HEK293 (cell line): ENCODE results near the gene LRRC27.
A peak's percentile ranks its signal among the peaks of the same experiment; 100 is the strongest.

ENCODE experiments used
- CTCF ChIA-PET: fragments of 350-600 bp; formaldehyde crosslinking; extraction: SDS; loops from one replicate; lab custom pipeline; 2021; ENCODE audit warnings: antibody characterized with exemption; lab: Yijun Ruan, JAX
- POLR2A ChIA-PET: fragments of 300-600 bp; formaldehyde crosslinking; extraction: SDS; loops from one replicate; lab custom pipeline; 2020; ENCODE audit warnings: antibody characterized with exemption, inconsistent platforms; lab: Yijun Ruan, JAX
- H3K27ac ChIP-seq: fragments of 200-500 bp; sonication (Bioruptor generic); 2 replicates; pipeline ENCODE4 v1.5.1; 2014; ENCODE audit warnings: low read depth, low read length, control low read depth, inconsistent platforms; ENCODE audit errors: extremely low read depth
- H3K36me3 ChIP-seq, 2 experiments: fragments of 200-500 bp in 1 of 2; sonication (Bioruptor generic) in 1 of 2; 1 replicate in 1 of 2; 2 replicates in 1 of 2; pipeline ENCODE4 v1.5.1; 2014 to 2017; ENCODE audit warnings: inconsistent platforms in 2 of 2, low read length in 2 of 2; ENCODE audit not compliant: control insufficient read depth in 2 of 2, insufficient read depth in 1 of 2
- H3K4me1 ChIP-seq: fragments of 200-500 bp; sonication (Bioruptor generic); 2 replicates; pipeline ENCODE4 v1.5.1; 2014; ENCODE audit warnings: mild to moderate bottlenecking, low read length, inconsistent platforms; ENCODE audit not compliant: control insufficient read depth, insufficient read depth
- H3K4me3 ChIP-seq: 2 replicates; pipeline ENCODE4 v1.5.1; 2011; ENCODE audit warnings: low read depth, mild to moderate bottlenecking, control low read depth, low read length, moderate library complexity
- H3K9me3 ChIP-seq: fragments of 200-500 bp; sonication (Bioruptor generic); 2 replicates; pipeline ENCODE4 v1.5.1; 2014; ENCODE audit warnings: low read depth, low read length, inconsistent platforms; ENCODE audit not compliant: control insufficient read depth, insufficient read depth
- GLIS1 ChIP-seq: fragments of 450-650 bp; formaldehyde crosslinking; IDR thresholded peaks from 2 replicates; pipeline ENCODE4 v1.5.1; 2016; ENCODE audit warnings: missing biosample characterization, missing genetic modification characterization
- SETDB1 ChIP-seq: IDR thresholded peaks from one replicate; pipeline ENCODE4 v1.6.1; 2017; ENCODE audit warnings: mild to moderate bottlenecking, low read length, moderate library complexity, mixed read lengths; ENCODE audit not compliant: insufficient read length
- YY2 ChIP-seq: fragments of 450-650 bp; formaldehyde crosslinking; IDR thresholded peaks from 2 replicates; pipeline ENCODE4 v1.5.1; 2016; ENCODE audit warnings: missing biosample characterization, missing genetic modification characterization
- ZBTB20 ChIP-seq: fragments of 450-650 bp; formaldehyde crosslinking; IDR thresholded peaks from 2 replicates; pipeline ENCODE4 v1.5.1; 2016; ENCODE audit warnings: missing biosample characterization, missing genetic modification characterization
- ZBTB6 ChIP-seq: fragments of 450-650 bp; formaldehyde crosslinking; IDR thresholded peaks from 2 replicates; pipeline ENCODE4 v1.5.1; 2017; ENCODE audit warnings: missing biosample characterization, missing genetic modification characterization
- ZBTB7A ChIP-seq: fragments of 450-650 bp; formaldehyde crosslinking; IDR thresholded peaks from 2 replicates; pipeline ENCODE4 v1.5.1; 2016; ENCODE audit warnings: low read depth, missing biosample characterization, missing genetic modification characterization
- ZNF239 ChIP-seq: fragments of 450-650 bp; formaldehyde crosslinking; IDR thresholded peaks from 2 replicates; pipeline ENCODE4 v1.5.1; 2016; ENCODE audit warnings: missing biosample characterization, missing genetic modification characterization
- ZNF501 ChIP-seq: fragments of 450-650 bp; formaldehyde crosslinking; IDR thresholded peaks from 2 replicates; pipeline ENCODE4 v1.5.1; 2016; ENCODE audit warnings: missing biosample characterization, missing genetic modification characterization
- ZNF513 ChIP-seq: fragments of 450-650 bp; IDR thresholded peaks from 2 replicates; pipeline ENCODE4 v1.5.1; 2018; ENCODE audit warnings: missing biosample characterization, missing genetic modification characterization
- ZNF544 ChIP-seq: fragments of 450-650 bp; formaldehyde crosslinking; IDR thresholded peaks from 2 replicates; pipeline ENCODE4 v1.5.0; 2017; ENCODE audit warnings: missing biosample characterization, missing genetic modification characterization
- ZNF596 ChIP-seq: fragments of 450-650 bp; IDR thresholded peaks from 2 replicates; pipeline ENCODE4 v1.5.0; 2018; ENCODE audit warnings: missing biosample characterization, mild to moderate bottlenecking, missing genetic modification characterization, moderate library complexity
- ZNF658 ChIP-seq: fragments of 450-650 bp; formaldehyde crosslinking; IDR thresholded peaks from 2 replicates; pipeline ENCODE4; 2016; ENCODE audit warnings: missing biosample characterization, missing genetic modification characterization
- ZSCAN18 ChIP-seq: fragments of 450-650 bp; formaldehyde crosslinking; IDR thresholded peaks from 2 replicates; pipeline ENCODE4 v1.5.1; 2016; ENCODE audit warnings: missing biosample characterization, missing genetic modification characterization
- TF ChIP-seq, protein P1 (sequence below): fragments of 450-650 bp; formaldehyde crosslinking; IDR thresholded peaks from 2 replicates; pipeline ENCODE4 v1.5.1; 2016; ENCODE audit warnings: missing biosample characterization, missing genetic modification characterization
- TF ChIP-seq, protein P2 (sequence below): fragments of 450-650 bp; formaldehyde crosslinking; IDR thresholded peaks from 2 replicates; pipeline ENCODE4 v1.5.1; 2016; ENCODE audit warnings: missing biosample characterization, missing genetic modification characterization

The LRRC27 gene

DNA sequence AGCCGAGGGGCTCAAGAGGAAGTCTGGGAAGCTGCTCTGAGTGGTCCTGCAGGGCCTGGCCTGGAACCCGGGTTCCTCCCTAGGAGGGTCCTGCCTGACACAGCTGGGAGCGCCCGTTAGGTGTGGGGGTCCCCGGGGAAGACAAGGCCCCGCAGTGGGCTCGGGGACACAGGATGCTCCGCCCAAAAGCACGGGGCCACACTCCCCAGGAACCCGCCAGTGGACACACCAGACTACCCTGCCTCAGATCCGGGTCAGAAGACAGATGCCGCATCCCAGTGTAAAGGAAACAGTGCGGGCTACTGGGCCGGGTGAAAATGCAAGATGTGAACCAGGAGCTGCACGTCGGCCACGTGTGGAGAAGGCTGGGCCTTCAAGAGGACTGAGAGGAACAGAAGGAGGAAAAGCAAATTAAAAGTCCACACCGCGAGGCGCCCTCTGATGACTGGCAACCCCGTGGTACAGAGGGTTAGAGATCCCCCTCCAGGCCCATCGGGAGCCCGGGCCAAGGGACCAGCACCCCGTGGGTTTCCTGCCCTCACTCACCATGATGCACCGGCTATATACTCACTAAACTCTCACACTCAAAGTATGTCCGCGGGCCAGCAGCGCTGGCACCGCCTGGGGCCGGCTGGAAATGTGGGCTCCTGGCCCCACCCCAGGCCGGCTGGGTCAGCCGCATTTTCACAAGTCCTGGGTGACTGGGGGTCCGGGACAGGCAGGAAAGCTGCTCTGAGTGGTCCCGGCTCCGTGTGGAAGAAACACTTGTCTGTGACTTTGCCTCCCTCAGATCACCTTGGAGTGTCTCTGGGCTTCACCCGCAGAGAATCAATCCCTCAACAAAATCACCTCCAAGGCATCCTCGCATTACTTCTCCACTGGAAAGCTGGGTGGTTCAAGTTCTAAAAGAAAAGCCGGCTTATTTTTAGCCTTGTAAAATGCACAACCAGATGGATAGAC, 30.3 kb upstream of the LRRC27 start:
- Histone ChIP-seq H3K4me1 (no peaks in the 10 kb centered on the region), H3K9me3 (no peaks in the 10 kb centered on the region; the same call in 1 of the 2 replicates), H3K36me3 (no peaks in the 10 kb centered on the region), H3K27ac (no peak overlapping the region)
- CTCF ChIA-PET = interaction anchor here (1.2 kb wide), 1 partner anchor 78 kb away, joined by 3 read pairs; no protein-coding TSS in a partner anchor
- TF ChIP-seq ZBTB7A (tag by site-specific recombination) (no peak), ZBTB20 (tag by site-specific recombination) (no peak), ZNF501 (no peak), ZNF544 (tag by site-specific recombination) (no peak), ZNF513 (tag by site-specific recombination) (no peak), ZNF596 (tag by site-specific recombination) (no peak), ZBTB6 (no peak), SETDB1 (no peak), ZSCAN18 (tag by site-specific recombination) (no peak), ZNF658 (no peak), YY2 (tag by site-specific recombination) (no peak), ZNF239 (tag by site-specific recombination) (no peak)
- TF ChIP-seq, protein P1, sequence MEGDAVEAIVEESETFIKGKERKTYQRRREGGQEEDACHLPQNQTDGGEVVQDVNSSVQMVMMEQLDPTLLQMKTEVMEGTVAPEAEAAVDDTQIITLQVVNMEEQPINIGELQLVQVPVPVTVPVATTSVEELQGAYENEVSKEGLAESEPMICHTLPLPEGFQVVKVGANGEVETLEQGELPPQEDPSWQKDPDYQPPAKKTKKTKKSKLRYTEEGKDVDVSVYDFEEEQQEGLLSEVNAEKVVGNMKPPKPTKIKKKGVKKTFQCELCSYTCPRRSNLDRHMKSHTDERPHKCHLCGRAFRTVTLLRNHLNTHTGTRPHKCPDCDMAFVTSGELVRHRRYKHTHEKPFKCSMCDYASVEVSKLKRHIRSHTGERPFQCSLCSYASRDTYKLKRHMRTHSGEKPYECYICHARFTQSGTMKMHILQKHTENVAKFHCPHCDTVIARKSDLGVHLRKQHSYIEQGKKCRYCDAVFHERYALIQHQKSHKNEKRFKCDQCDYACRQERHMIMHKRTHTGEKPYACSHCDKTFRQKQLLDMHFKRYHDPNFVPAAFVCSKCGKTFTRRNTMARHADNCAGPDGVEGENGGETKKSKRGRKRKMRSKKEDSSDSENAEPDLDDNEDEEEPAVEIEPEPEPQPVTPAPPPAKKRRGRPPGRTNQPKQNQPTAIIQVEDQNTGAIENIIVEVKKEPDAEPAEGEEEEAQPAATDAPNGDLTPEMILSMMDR (tag by site-specific recombination) = no peak
- TF ChIP-seq, all 188 proteins: peak for 0
- no peak overlapping the region for H3K4me3 ChIP-seq
- POLR2A ChIA-PET = no interaction called here

GRCh38 chr10:132302421-132303310, 29.3 kb upstream of the LRRC27 start:
- no peaks in the 10 kb centered on the region for H3K4me1 ChIP-seq
- H3K9me3 ChIP-seq = no peaks in the 10 kb centered on the region; the same call in 1 of the 2 replicates
- H3K4me3 ChIP-seq = no peak overlapping the region
- POLR2A ChIA-PET = interaction anchor here (1.1 kb wide), 1 partner anchor 29 kb away, joined by 3 read pairs; no protein-coding TSS in a partner anchor
- TF ChIP-seq, protein P2, sequence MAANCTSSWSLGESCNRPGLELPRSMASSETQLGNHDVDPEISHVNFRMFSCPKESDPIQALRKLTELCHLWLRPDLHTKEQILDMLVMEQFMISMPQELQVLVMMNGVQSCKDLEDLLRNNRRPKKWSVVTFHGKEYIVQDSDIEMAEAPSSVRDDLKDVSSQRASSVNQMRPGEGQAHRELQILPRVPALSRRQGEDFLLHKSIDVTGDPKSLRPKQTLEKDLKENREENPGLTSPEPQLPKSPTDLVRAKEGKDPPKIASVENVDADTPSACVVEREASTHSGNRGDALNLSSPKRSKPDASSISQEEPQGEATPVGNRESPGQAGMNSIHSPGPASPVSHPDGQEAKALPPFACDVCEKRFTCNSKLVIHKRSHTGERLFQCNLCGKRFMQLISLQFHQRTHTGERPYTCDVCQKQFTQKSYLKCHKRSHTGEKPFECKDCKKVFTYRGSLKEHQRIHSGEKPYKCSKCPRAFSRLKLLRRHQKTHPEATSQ (tag by site-specific recombination) = no peak
- 0 out of 2 replicates have a peak, but pooled peaks have one; percentile 36 for TF ChIP-seq GLIS1 (tag by site-specific recombination)
- TF ChIP-seq, all 188 proteins: peak for 1
- CTCF ChIA-PET = no interaction called here
- Histone ChIP-seq H3K36me3 (no peaks in the 10 kb centered on the region), H3K27ac (no peak overlapping the region)
